ENCODE results near the gene ALK.

ALK gene

DNA sequence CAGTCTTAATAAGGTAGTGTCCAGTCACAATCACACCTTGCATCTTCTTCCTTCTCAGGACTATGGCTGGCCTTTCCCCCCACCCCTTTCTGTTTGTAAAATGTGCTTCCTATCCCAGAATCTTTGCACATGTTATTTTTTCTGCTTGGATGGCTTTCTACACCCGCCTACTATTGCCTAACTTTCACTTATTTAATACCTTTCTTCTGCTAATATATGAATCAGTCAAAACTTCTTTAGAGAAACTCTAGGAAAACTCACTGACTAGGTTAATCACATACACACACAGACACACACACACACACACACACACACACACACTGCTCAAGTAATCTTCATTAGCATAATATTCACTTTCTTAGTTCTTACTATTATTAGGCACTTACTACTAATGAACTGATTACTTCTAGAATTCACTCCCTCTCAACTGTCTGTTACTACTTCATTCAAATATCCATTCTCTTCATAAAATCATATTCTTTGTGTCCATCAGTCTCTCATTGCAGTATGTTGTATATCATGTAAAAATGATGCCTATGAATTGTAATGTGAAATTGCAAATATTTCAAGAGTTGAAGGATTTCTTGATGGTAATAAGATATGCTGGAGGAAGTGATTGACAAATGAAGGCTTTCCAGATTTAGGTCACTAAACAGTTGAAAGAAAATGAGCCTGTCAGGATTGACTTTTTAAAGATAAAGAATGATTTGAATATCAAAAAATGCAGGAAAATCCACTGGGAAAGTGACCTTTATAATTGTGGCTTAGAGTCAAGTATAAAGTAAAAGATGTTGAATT, 754.9 kb downstream of the ALK start:
- Mint-ChIP-seq H3K4me1 (ENCODE audit: low read depth) (no peaks in the 10 kb centered on the region), H3K9me3 (ENCODE audit: low read depth) (no peaks in the 10 kb centered on the region), H3K4me3 (no peak overlapping the region), H3K27ac (no peak overlapping the region), H3K27me3 (no peaks in the 10 kb centered on the region), H3K36me3 (peaks cover 15% of the 10 kb centered on the region)

DNA sequence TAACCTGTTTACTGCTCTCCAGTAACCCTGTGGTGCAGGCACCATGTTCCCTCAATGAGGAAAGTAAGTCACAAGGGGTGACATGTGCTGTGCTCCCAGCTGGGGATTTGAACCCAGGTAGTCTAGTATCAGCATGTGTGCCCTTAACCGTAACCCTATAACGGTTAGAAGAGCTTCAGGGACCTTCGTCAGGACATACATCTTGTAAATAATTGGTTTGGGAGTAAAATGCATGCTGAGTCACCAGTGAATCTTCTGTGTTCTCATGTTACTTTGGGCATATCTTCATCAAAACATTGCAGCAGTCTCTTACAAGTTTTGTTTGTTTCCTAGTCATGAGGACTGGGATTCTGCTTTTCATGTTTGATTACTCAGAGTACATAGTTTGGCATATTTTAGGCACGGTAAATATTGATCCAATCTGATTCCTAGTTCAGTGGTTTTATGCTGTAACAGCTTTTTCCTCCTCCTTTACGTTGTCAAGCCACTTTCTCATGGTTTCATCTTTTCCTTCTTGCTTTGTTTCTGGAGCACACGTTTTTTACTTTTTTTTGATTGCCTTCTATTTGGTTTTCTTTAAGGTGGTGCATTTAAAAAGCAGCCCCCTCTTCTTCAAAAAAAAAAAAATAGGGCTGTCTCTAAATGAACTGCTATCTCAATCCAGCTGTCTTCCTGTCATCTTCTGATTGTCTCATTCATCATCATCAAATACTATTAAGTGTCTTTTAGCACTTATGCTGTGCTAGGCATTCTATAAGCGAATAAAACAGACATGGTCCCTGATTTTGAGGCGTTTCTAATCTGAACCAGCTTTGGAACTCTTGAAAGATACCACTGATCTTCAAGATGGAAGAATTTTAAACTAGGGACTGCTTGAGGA, 755.8 kb downstream of the ALK start:
- Mint-ChIP-seq H3K4me1 (ENCODE audit: low read depth) (no peaks in the 10 kb centered on the region), H3K4me3 (no peak overlapping the region), H3K27me3 (no peaks in the 10 kb centered on the region), H3K36me3 (peaks cover 15% of the 10 kb centered on the region), H3K9me3 (ENCODE audit: low read depth) (no peaks in the 10 kb centered on the region), H3K27ac (peak overlapping the region; percentile 35)

DNA sequence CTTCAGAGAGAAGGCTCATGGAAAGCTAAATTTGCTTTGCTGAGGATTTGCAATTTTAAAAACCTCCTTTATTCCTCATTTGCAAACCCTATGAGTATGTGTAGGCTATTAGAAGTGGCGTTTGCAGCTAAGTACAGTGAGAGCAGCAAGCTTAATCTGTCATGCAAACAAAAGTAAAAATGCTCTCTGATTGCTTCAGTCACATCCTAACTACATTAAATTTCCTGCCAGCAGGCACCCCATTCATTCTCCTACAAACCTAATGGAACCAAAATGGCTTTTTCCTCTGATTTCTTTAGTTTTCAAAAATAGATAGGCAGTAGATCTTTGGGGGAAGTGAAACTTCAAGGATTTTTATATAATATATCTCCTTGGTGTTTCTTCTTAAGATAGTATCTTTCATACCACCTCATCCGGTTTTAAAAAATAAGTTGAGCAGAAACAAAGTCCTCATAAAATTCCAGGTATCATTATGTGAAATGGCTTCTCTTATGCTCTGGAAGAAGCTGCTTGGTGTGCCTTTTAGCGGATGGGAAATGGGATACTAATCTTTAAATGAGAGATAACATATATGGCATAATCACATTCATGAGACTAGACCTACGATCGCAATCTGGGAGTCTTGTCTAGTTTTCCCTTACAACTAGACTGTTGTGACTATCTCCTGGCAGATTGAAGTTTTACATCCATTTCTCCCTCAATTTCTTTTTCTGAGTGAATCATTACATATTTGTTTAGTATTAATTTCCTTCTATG, 757.1 kb downstream of the ALK start:
- Mint-ChIP-seq H3K9me3 (ENCODE audit: low read depth) (no peaks in the 10 kb centered on the region), H3K27ac (no peak overlapping the region), H3K4me1 (ENCODE audit: low read depth) (no peaks in the 10 kb centered on the region)

DNA sequence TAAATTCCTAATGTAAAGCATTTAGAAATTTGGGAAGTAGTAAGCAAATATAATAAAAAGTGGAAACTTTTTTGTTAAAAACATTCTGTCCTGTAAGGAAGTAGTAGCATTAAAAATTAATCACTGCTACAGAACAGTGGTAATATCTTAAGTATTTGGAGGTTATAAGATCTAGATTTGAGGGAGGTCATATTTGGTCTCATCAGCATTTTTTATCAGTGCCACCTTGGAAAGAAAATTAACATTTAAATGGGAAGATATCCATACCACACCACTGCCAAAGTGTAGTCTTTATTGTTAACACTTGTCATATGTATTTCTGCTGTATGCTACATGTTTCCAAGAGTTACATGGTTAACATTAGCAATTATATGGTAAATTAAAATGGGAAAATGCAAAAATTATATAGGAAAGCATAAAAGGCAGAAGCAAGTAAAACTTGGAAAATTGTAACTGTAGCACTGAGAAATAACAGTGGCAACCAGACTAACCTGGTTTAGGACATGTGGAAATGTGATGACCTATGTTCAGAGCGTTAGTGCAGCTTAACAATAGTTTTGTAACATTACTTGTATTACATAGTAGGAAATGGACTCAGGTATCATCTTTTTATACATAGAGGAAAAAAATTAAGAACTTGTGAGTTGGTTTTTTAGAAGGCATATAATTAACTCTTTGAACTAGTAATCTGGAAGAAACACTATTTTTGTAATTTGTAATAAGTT, 759.0 kb downstream of the ALK start:
- Mint-ChIP-seq H3K36me3 (peaks cover 7% of the 10 kb centered on the region), H3K4me1 (ENCODE audit: low read depth) (no peaks in the 10 kb centered on the region), H3K4me3 (no peak overlapping the region), H3K9me3 (ENCODE audit: low read depth) (no peaks in the 10 kb centered on the region), H3K27ac (no peak overlapping the region), H3K27me3 (no peaks in the 10 kb centered on the region)

More for the DNA sequence above, 757.1 kb downstream of the ALK start:
- no peaks in the 10 kb centered on the region for H3K27me3 Mint-ChIP-seq
- H3K36me3 Mint-ChIP-seq, result peaks cover 12% of the 10 kb centered on the region
- H3K4me3 Mint-ChIP-seq, result no peak overlapping the region

DNA sequence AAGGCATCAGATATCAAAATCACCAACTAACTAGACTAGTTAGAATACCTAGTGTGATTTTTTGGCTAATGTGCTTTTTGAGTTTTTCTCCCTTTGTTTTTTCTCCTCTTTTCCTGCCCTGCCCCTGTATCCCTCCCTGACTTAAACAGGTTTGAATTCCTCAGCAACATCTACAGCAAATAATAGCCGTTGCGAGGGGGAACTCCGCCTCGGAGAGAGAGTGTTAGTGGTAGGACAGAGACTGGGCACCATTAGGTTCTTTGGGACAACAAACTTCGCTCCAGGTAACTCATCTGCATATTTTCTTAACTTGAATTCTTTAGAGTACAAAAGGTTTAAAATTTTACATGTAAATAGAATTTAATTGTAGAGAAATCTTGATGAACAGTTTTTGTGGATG, 761.2 kb downstream of the ALK start:
- no peaks in the 10 kb centered on the region for H3K4me1 Mint-ChIP-seq (ENCODE audit: low read depth)
- H3K27ac Mint-ChIP-seq, result no peak overlapping the region
- no peaks in the 10 kb centered on the region for H3K27me3 Mint-ChIP-seq
- H3K9me3 Mint-ChIP-seq (ENCODE audit: low read depth), result no peaks in the 10 kb centered on the region
- peaks cover 10% of the 10 kb centered on the region for H3K36me3 Mint-ChIP-seq
- no peak overlapping the region for H3K4me3 Mint-ChIP-seq

DNA sequence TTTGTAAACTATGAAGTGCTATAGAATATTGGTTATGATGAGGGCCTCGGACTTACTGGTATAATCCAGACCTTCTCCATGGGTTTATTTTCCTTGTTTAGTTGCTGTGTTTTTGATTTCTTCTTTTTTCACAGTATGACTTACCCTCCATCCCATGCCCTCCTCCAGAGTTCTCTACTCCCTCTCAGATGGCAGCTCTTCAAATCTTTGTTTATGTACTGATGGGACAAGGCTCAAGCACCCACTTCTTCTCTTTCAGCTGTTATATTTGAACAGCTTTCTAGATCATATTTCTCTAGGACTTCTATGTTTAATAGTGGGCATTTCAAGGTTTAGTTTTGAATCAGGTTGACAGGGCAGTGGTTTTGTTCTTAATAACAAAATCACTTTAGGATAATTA, 762.3 kb downstream of the ALK start:
- Mint-ChIP-seq H3K4me1 (ENCODE audit: low read depth) (peaks cover 5% of the 10 kb centered on the region), H3K36me3 (peaks cover 9% of the 10 kb centered on the region), H3K4me3 (no peak overlapping the region), H3K9me3 (ENCODE audit: low read depth) (no peaks in the 10 kb centered on the region), H3K27me3 (no peaks in the 10 kb centered on the region), H3K27ac (no peak overlapping the region)

DNA sequence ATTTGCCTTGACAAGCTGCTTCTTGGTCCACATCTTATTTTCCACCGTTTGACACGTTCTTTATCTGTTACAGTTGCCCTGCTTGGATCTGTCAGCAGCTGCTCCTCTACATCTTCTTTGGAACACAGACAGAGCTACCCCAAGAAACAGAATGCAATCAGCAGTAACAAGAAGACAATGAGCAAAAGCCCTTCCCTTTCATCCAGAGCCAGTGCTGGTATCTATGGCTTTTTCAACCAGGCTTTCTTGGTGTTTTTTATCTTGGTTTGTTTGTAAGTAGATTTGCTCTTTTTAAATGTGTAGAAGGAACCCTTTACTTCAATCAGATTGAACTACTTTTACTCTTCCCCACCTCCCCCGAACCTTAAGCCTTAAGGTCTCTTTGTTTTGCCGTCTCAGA, 764.3 kb downstream of the ALK start:
- H3K9me3 Mint-ChIP-seq (ENCODE audit: low read depth), result no peaks in the 10 kb centered on the region
- H3K4me3 Mint-ChIP-seq, result no peak overlapping the region
- H3K27ac Mint-ChIP-seq, result no peak overlapping the region
- peaks cover 15% of the 10 kb centered on the region for H3K36me3 Mint-ChIP-seq
- peaks cover 5% of the 10 kb centered on the region for H3K4me1 Mint-ChIP-seq (ENCODE audit: low read depth)
- H3K27me3 Mint-ChIP-seq, result no peaks in the 10 kb centered on the region

DNA sequence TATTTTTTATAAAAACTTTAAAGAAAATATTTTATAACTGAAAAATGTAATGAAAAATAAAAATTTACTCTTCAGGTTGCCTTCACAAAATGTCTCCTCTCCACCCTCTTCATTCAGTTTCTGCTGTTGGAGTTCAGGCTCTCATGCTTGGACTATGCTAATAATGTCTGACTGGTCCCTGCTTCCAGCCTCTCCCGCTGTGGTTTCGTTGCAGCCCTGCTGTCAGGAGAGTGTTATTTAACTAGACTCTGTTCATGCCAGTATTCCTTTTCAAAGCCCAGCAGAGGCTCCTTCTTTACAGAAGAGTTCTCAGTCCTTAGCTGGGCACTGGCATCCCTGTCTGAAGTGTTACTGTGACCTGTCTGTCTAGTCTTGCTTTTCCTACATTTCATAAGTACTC, 765.8 kb downstream of the ALK start:
- H3K36me3 Mint-ChIP-seq, result peaks cover 17% of the 10 kb centered on the region
- no peaks in the 10 kb centered on the region for H3K9me3 Mint-ChIP-seq (ENCODE audit: low read depth)
- H3K27me3 Mint-ChIP-seq, result no peaks in the 10 kb centered on the region
- peaks cover 5% of the 10 kb centered on the region for H3K4me1 Mint-ChIP-seq (ENCODE audit: low read depth)
- H3K27ac Mint-ChIP-seq, result no peak overlapping the region
- H3K4me3 Mint-ChIP-seq, result no peak overlapping the region

DNA sequence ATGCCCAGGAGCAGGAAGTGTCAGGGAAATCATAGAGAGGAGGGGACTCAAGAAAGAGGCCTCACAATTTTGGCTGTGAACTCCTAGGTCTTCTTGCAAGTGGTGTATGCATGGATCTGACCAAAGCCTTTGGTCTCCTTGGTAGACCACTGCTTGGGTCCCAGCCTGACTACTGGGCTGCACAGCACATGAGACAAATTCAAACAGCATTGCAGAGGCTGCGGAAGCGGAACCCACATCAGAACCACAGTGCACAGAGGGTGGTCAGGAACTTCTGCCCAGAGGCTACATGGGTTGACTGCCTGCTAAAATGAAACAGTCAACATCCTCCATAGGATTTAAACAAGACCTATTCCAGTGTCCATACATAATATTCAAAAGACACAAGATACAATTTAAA, 766.8 kb downstream of the ALK start:
- no peak overlapping the region for H3K27ac Mint-ChIP-seq
- H3K4me1 Mint-ChIP-seq (ENCODE audit: low read depth), result peaks cover 5% of the 10 kb centered on the region
- H3K27me3 Mint-ChIP-seq, result no peaks in the 10 kb centered on the region
- no peaks in the 10 kb centered on the region for H3K9me3 Mint-ChIP-seq (ENCODE audit: low read depth)
- H3K4me3 Mint-ChIP-seq, result no peak overlapping the region
- H3K36me3 Mint-ChIP-seq, result peaks cover 17% of the 10 kb centered on the region

DNA sequence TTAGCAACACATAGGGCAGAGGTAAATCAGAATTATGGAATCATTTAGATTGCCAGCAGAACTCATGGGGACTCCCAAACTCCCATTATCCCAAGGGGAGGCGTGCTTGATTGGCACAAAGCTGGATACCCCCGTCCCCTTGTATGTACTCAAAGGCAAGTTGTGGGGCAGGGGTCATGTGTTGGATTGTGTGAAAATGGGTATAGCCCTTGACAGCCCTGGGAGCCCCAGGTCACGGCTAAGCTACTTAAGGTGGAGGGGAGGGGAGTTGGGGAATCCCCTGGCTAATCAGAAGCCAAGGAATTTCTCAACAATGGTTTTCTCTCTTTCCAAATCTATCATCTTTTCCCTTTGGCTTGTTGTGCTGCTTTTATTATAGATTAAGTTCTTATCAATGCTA, 773.4 kb downstream of the ALK start:
- Mint-ChIP-seq H3K4me3 (no peak overlapping the region), H3K4me1 (ENCODE audit: low read depth) (no peaks in the 10 kb centered on the region), H3K27ac (no peak overlapping the region), H3K27me3 (no peaks in the 10 kb centered on the region), H3K36me3 (peaks cover 20% of the 10 kb centered on the region), H3K9me3 (ENCODE audit: low read depth) (no peaks in the 10 kb centered on the region)

DNA sequence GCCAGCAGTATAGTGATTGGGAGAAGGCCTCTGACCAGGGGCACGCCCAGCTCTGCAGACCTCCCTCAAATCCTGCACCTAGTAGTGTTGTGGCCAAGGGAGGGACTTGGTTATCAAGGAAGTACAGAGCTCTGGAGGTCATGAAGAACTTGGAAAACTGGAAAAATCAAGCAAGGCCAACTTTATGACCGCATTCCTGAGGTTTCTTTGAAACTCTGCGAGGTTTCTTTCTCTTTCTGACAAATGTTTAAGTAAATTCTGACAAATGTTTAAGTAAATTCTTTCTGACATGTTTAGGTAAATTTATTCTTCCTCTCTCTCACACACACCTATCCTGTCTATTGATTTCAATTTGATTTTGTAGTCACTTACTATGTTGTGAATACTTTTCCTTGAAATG, 775.2 kb downstream of the ALK start:
- Mint-ChIP-seq H3K4me1 (ENCODE audit: low read depth) (peaks cover 4% of the 10 kb centered on the region), H3K36me3 (peaks cover 16% of the 10 kb centered on the region), H3K9me3 (ENCODE audit: low read depth) (no peaks in the 10 kb centered on the region), H3K27me3 (no peaks in the 10 kb centered on the region), H3K4me3 (no peak overlapping the region), H3K27ac (no peak overlapping the region)

DNA sequence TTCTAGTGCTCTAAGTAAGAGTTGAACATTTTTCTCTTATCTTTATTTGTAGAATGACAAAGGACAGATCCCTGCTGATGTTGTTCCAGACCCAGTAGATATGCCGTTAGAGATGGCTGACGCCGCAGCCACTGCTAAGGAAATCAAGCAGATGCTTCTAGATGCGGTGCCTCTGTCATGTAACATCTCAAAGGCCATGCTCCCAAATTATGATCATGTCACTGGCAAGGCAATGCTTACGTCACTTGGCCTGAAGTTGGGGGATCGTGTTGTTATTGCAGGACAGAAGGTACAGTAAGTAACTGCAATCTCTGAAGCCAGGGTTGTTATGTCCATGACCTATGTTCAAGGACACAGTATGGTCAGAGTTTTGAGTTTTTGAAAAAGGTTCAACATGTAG, 777.7 kb downstream of the ALK start:
- H3K4me3 Mint-ChIP-seq, result no peak overlapping the region
- no peaks in the 10 kb centered on the region for H3K27me3 Mint-ChIP-seq
- peaks cover 4% of the 10 kb centered on the region for H3K9me3 Mint-ChIP-seq (ENCODE audit: low read depth)
- peaks cover 31% of the 10 kb centered on the region for H3K36me3 Mint-ChIP-seq
- peaks cover 22% of the 10 kb centered on the region for H3K4me1 Mint-ChIP-seq (ENCODE audit: low read depth)
- H3K27ac Mint-ChIP-seq, result no peak overlapping the region
